Measurements from ENCODE around the gene ANKRD63. TPM values are rescaled to one million over a fixed set of nuclear protein-coding genes. Genes with fewer than 3 reads are reported as not detected.

The ANKRD63 gene
- total and polyA plus RNA-seq, 2 of the 13 experiments (the other 11 are each of a cell fraction or from before 2014, with no cell fraction given) = not detected

DNA sequence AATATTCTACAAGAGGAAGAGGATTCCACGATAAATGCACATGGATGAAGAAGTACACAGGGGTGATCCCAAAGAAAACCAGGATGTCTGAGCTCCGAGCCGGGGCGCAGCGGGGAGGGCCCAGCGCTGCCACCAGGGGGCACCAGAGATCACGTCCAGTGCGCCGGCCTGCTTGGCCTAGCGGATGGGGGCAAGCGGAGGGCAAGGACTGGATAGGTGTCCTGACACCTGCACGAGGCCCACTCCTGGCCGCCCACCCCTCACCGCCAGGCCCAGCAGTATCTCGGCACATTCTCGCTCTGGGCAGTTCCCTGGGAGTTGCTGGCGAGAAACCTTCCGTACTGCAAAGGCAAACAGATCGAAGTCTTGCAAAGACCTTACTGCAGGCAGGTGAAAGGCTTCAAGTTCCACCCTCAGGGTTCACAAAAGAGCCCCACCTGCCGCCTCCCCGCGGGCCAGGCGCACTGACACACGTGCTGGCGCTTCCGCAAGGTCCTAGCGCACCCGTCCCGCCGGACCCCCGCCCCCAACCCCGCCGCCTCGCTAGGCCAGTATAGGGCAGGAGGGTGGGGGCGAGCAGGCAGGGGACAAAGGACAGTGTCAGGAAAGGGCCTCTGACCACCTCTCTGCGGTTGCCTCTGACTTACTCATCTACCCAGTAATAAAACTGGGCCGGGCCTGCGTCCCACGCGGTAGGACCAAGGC, 3.3 kb downstream of the ANKRD63 start (continued):
- TF ChIP-seq, protein P1, sequence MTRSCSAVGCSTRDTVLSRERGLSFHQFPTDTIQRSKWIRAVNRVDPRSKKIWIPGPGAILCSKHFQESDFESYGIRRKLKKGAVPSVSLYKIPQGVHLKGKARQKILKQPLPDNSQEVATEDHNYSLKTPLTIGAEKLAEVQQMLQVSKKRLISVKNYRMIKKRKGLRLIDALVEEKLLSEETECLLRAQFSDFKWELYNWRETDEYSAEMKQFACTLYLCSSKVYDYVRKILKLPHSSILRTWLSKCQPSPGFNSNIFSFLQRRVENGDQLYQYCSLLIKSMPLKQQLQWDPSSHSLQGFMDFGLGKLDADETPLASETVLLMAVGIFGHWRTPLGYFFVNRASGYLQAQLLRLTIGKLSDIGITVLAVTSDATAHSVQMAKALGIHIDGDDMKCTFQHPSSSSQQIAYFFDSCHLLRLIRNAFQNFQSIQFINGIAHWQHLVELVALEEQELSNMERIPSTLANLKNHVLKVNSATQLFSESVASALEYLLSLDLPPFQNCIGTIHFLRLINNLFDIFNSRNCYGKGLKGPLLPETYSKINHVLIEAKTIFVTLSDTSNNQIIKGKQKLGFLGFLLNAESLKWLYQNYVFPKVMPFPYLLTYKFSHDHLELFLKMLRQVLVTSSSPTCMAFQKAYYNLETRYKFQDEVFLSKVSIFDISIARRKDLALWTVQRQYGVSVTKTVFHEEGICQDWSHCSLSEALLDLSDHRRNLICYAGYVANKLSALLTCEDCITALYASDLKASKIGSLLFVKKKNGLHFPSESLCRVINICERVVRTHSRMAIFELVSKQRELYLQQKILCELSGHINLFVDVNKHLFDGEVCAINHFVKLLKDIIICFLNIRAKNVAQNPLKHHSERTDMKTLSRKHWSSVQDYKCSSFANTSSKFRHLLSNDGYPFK (CRISPR knock-in tag; IDR thresholded peaks at IDR 0.05; ENCODE audit: borderline replicate concordance) = peak; percentile 45; the same call in 1 of the 2 replicates
- TF ChIP-seq ZNF770 (CRISPR knock-in tag; IDR thresholded peaks at IDR 0.05) (no peak), ZNF33B (CRISPR knock-in tag; IDR thresholded peaks at IDR 0.05) (no peak), TP53 (CRISPR knock-in tag; conservative IDR thresholded peaks at IDR 0.05) (no peak), ZNF256 (CRISPR knock-in tag; conservative IDR thresholded peaks at IDR 0.05) (no peak), FOXA1 (IDR thresholded peaks at IDR 0.05) (no peak), FOXA1 (CRISPR knock-in tag; IDR thresholded peaks at IDR 0.05) (no peak), ZNF589 (CRISPR knock-in tag; conservative IDR thresholded peaks at IDR 0.05) (no peak), UBTF (CRISPR knock-in tag; IDR thresholded peaks at IDR 0.05) (peak; percentile 21; the same call in 1 of the 2 replicates), ZNF432 (CRISPR knock-in tag; IDR thresholded peaks at IDR 0.05; ENCODE audit: borderline replicate concordance) (no peak), WIZ (CRISPR knock-in tag; IDR thresholded peaks at IDR 0.05) (no peak), RNF2 (conservative IDR thresholded peaks at IDR 0.05; ENCODE audit: low read depth) (no peak; the same call in 1 of the 2 replicates), ZNF792 (CRISPR knock-in tag; IDR thresholded peaks at IDR 0.05) (no peak), MTF1 (CRISPR knock-in tag; IDR thresholded peaks at IDR 0.05) (no peak), ZGPAT (CRISPR knock-in tag; IDR thresholded peaks at IDR 0.05) (peak; percentile 61; the same call in 1 of the 2 replicates), ETV5 (CRISPR knock-in tag; IDR thresholded peaks at IDR 0.05; ENCODE audit: borderline replicate concordance) (0 out of 2 replicates have a peak, but pooled peaks have one; percentile 17), NR0B2 (CRISPR knock-in tag; IDR thresholded peaks at IDR 0.05) (no peak), RARG (CRISPR knock-in tag; IDR thresholded peaks at IDR 0.05; ENCODE audit: low read depth) (no peak), GLI4 (CRISPR knock-in tag; IDR thresholded peaks at IDR 0.05; ENCODE audit: borderline replicate concordance) (no peak), MBNL3 (CRISPR knock-in tag; conservative IDR thresholded peaks at IDR 0.05) (no peak), ATF1 (CRISPR knock-in tag; IDR thresholded peaks at IDR 0.05) (no peak), ZNF747 (CRISPR knock-in tag; IDR thresholded peaks at IDR 0.05; ENCODE audit: borderline replicate concordance) (no peak)
